ENCODE results near the gene LPAR3. TPM values are rescaled to one million over a fixed set of nuclear protein-coding genes. Genes with fewer than 3 reads are reported as not detected.
"Not testable (repeated sequence)": the region's sequence is repeated elsewhere in the genome, so short reads cannot be mapped to it uniquely, and the experiment has no call there.

Gene LPAR3
- total and polyA plus RNA-seq, 2 donors (not counting 1 experiment from before 2014, with no cell fraction given): 1.8 to 7.6 TPM

DNA sequence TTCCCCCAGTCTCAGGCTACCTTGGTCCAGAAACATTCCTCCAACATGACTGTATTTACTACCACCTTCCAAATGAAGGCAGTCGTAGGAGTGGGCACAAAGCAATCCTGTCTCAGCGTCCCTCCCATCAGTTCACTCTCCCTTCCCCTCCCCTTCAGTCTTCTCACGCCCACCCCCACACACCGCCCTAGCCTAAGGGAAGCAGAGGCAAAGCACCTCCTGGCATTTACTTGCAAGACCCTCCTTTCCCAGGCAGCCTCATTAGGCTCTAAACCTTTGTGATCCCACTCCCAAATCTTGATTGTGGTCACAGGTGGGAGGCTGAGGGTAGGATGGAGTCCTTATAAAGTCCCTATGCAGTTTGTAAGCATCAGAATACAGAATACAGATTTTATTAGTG is 23.9 kb upstream of the LPAR3 start:
- no peaks in the 10 kb centered on the region for H4K20me1 ChIP-seq (ENCODE audit: control insufficient read depth, extremely low read depth, insufficient read depth, low read length)
- H3K27me3 ChIP-seq (ENCODE audit: control insufficient read depth, insufficient read depth, low read length): peaks cover 3% of the 10 kb centered on the region
- no peak overlapping the region for H3K4me3 ChIP-seq (replicated peaks in 1 of 4; ENCODE audit: control extremely low read depth in 1 of 4, insufficient read depth in 1 of 4, low read depth in 3 of 4, low read length in 4 of 4)
- H2AFZ ChIP-seq (ENCODE audit: low read length): no peak overlapping the region
- H3K4me1 ChIP-seq (ENCODE audit: control insufficient read depth, extremely low read depth, insufficient read depth, low read length): no peaks in the 10 kb centered on the region
- no peak for DNase-seq (ENCODE audit: low read depth in 2 of 2)
- H3K27ac ChIP-seq (ENCODE audit: insufficient read depth, low read length): no peak overlapping the region
- no peaks in the 10 kb centered on the region for H3K36me3 ChIP-seq (ENCODE audit: control insufficient read depth, insufficient read depth, low read length)
- no peak overlapping the region for H3K9ac ChIP-seq (ENCODE audit: insufficient read depth, low read length)
- TF ChIP-seq CTCF (conservative IDR thresholded peaks at IDR 0.05 in 1 of 2, IDR thresholded peaks at IDR 0.05 in 1 of 2; ENCODE audit: low read depth in 1 of 2, low read length in 2 of 2) (no peak), EZH2 (IDR thresholded peaks at IDR 0.05; ENCODE audit: low read length, missing control alignments) (no peak)
- H3K4me2 ChIP-seq (ENCODE audit: extremely low read depth, insufficient read depth, low read length): no peak overlapping the region
- H3K79me2 ChIP-seq (ENCODE audit: control insufficient read depth, insufficient read depth, low read length): no peaks in the 10 kb centered on the region
- no peaks in the 10 kb centered on the region for H3K9me3 ChIP-seq (ENCODE audit: control insufficient read depth, insufficient read depth, low read depth, low read length)

DNA sequence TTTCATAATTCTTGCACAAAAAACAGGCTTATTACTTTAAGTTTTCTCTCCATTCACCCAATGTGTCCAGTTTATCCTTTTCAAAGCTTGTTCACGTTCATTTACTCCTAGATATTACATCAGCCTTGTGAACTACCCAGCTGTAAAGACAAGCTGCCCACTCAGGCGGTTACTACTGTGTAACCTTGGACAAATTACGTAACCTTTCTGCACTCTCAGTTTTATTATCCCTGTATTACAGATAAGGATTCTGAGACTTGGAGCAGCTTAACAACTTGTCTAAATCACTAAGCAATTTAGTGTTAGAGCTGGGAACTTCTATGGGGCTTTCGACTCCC is 20.5 kb upstream of the LPAR3 start:
- no peaks in the 10 kb centered on the region for H3K9me3 ChIP-seq (ENCODE audit: control insufficient read depth, insufficient read depth, low read depth, low read length)
- no peak overlapping the region for H3K4me3 ChIP-seq (replicated peaks in 1 of 4; ENCODE audit: control extremely low read depth in 1 of 4, insufficient read depth in 1 of 4, low read depth in 3 of 4, low read length in 4 of 4)
- H3K27ac ChIP-seq (ENCODE audit: insufficient read depth, low read length): no peak overlapping the region
- no peak overlapping the region for H3K4me2 ChIP-seq (ENCODE audit: extremely low read depth, insufficient read depth, low read length)
- H2AFZ ChIP-seq (ENCODE audit: low read length): no peak overlapping the region
- no peak for TF ChIP-seq EZH2 (IDR thresholded peaks at IDR 0.05; ENCODE audit: low read length, missing control alignments)
- no peak for TF ChIP-seq CTCF (conservative IDR thresholded peaks at IDR 0.05 in 1 of 2, IDR thresholded peaks at IDR 0.05 in 1 of 2; ENCODE audit: low read depth in 1 of 2, low read length in 2 of 2)
- peaks cover 3% of the 10 kb centered on the region for H3K27me3 ChIP-seq (ENCODE audit: control insufficient read depth, insufficient read depth, low read length)
- DNase-seq (ENCODE audit: low read depth in 2 of 2): peak; percentile 30 to 40
- no peaks in the 10 kb centered on the region for H3K36me3 ChIP-seq (ENCODE audit: control insufficient read depth, insufficient read depth, low read length)
- H3K4me1 ChIP-seq (ENCODE audit: control insufficient read depth, extremely low read depth, insufficient read depth, low read length): no peaks in the 10 kb centered on the region
- H4K20me1 ChIP-seq (ENCODE audit: control insufficient read depth, extremely low read depth, insufficient read depth, low read length): no peaks in the 10 kb centered on the region
- H3K79me2 ChIP-seq (ENCODE audit: control insufficient read depth, insufficient read depth, low read length): no peaks in the 10 kb centered on the region
- no peak overlapping the region for H3K9ac ChIP-seq (ENCODE audit: insufficient read depth, low read length)

GRCh38 chr1:84912726-84913554 is 19.9 kb upstream of the LPAR3 start:
- Histone ChIP-seq H3K27ac (ENCODE audit: insufficient read depth, low read length) (no peak overlapping the region), H3K4me1 (ENCODE audit: control insufficient read depth, extremely low read depth, insufficient read depth, low read length) (no peaks in the 10 kb centered on the region), H2AFZ (ENCODE audit: low read length) (no peak overlapping the region), H3K27me3 (ENCODE audit: control insufficient read depth, insufficient read depth, low read length) (peaks cover 3% of the 10 kb centered on the region), H3K9ac (ENCODE audit: insufficient read depth, low read length) (no peak overlapping the region), H3K36me3 (ENCODE audit: control insufficient read depth, insufficient read depth, low read length) (no peaks in the 10 kb centered on the region), H3K4me3 (replicated peaks in 1 of 4; ENCODE audit: control extremely low read depth in 1 of 4, insufficient read depth in 1 of 4, low read depth in 3 of 4, low read length in 4 of 4) (no peak overlapping the region), H3K9me3 (ENCODE audit: control insufficient read depth, insufficient read depth, low read depth, low read length) (no peaks in the 10 kb centered on the region), H3K4me2 (ENCODE audit: extremely low read depth, insufficient read depth, low read length) (no peak overlapping the region), H4K20me1 (ENCODE audit: control insufficient read depth, extremely low read depth, insufficient read depth, low read length) (no peaks in the 10 kb centered on the region), H3K79me2 (ENCODE audit: control insufficient read depth, insufficient read depth, low read length) (no peaks in the 10 kb centered on the region)
- TF ChIP-seq EZH2 (IDR thresholded peaks at IDR 0.05; ENCODE audit: low read length, missing control alignments): no peak
- TF ChIP-seq CTCF (conservative IDR thresholded peaks at IDR 0.05 in 1 of 2, IDR thresholded peaks at IDR 0.05 in 1 of 2; ENCODE audit: low read depth in 1 of 2, low read length in 2 of 2): no peak
- DNase-seq (ENCODE audit: low read depth in 2 of 2): no peak

- H3K9ac ChIP-seq (ENCODE audit: insufficient read depth, low read length); H3K4me2 ChIP-seq (ENCODE audit: extremely low read depth, insufficient read depth, low read length); H4K20me1 ChIP-seq (ENCODE audit: control insufficient read depth, extremely low read depth, insufficient read depth, low read length); H3K36me3 ChIP-seq (ENCODE audit: control insufficient read depth, insufficient read depth, low read length); H3K79me2 ChIP-seq (ENCODE audit: control insufficient read depth, insufficient read depth, low read length); H3K4me3 ChIP-seq (replicated peaks in 1 of 4; ENCODE audit: control extremely low read depth in 1 of 4, insufficient read depth in 1 of 4, low read depth in 3 of 4, low read length in 4 of 4); H3K27ac ChIP-seq (ENCODE audit: insufficient read depth, low read length); H3K9me3 ChIP-seq (ENCODE audit: control insufficient read depth, insufficient read depth, low read depth, low read length); H3K4me1 ChIP-seq (ENCODE audit: control insufficient read depth, extremely low read depth, insufficient read depth, low read length); DNase-seq (ENCODE audit: low read depth in 2 of 2); H3K27me3 ChIP-seq (ENCODE audit: control insufficient read depth, insufficient read depth, low read length); H2AFZ ChIP-seq (ENCODE audit: low read length): not testable (repeated sequence)
Observed at GRCh38 chr1:84908746-84909464, 15.9 kb upstream of the LPAR3 start.

Data from fibroblast of lung (primary cell).